Amniotic stem cell (primary cell): Measurements from ENCODE around the gene HOXC11.

Experiments used
- DNase-seq: peaks from one replicate; lab custom pipeline; 2025; lab: John Stamatoyannopoulos, UW

Gene HOXC11

GRCh38 chr12:53972722-53973235, at the start of gene HOXC11:
Gene HOXC11 (plus strand): TSS chr12:53973126. CDS start chr12:53973242, 116 bp downstream.
- DNase-seq, result no peak

- DNase-seq, result no peak
Measured at GRCh38 chr12:53924521-53925405, 48.2 kb upstream of the HOXC11 start.

- DNase-seq, result no peak
Measured at GRCh38 chr12:53927220-53928029, 45.5 kb upstream of the HOXC11 start.

DNA sequence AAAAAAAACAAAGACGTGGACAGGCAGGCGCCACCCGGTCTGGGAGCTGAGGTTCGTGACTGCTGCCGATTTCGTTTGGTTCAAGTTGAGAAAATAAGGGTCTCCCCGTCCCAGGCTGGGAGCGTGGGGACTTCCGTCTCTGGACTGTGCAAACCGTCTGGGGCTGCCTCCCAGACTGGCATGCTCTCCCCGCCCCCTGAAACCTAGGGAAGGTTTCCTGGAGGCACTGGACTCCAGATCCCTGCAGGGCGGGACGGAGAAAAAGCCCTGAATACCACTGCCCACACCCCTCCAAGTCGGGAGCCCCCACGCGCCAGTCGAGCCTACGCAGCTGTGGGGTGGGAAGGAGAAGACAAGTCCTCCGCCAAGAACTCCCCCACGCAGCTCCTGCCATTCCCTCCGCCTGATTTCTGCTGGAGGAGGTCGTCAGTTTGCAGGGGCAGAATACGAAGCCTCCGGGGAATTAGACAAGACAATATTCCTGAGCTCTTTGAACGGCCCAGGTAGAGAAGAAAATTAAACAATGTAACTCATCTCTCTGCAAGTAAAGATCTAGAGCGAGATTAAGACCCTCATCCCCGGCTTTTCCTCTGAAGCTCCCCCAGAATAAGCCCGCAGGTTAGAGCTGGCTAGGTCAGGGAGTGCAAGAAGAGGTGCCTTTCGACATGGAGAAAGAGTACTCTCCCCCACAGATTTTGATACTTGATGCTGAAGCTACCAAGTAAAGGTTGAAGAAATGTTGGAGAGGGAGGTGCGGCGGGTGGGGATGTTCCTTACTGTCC, 44.7 kb upstream of the HOXC11 start:
- DNase-seq, result no peak

DNA sequence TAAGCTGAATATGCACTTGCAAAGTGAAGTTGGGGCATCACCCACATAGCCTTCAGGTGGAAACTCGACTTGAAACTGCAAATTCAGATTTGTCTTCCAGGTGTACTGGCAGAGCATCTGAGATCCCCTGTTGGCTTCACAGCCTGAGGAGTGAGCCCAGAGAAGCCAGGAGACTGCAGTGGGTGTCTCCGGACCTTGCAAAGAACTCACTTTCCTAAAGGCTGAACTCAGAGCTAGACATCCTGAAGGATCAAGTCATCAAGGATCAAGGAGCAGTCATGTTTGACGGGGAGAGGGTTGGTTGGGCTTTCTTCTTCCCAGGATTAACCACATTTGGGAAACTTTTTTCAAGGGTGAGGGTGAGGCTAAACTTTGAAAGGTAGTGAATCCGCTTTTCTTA, 43.4 kb upstream of the HOXC11 start:
- DNase-seq, result no peak

DNA sequence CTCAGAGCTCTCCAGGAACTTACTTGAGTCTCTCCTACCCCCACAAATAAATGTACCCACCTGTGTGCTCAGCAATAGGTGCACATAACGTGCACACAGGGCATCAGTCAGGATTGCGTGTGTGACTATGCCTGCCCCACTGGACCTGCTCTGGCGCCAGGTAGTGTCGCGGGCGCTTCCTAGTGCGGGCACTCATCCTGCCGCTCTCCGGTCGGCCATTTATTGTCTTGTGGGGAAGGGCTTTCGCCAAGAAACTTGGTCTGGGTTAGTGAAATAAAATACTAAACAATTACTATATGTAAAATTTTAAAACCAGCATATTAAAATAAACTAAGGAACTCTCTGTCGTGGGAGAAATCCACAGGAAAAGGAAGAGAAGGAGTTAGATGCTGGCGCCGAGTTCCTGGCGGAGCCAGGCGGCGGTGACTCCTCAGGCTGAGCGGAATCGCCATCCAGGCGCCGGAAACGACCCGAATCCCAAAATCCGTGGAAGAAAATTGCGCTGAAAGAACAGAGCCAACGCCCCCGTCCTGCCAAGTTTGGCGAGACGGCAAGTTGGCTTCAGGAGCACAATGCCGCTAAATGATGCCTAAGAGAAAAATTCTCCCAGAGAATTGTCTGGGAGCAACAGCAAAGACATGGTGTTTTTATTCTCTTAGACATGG, 42.2 kb upstream of the HOXC11 start:
- DNase-seq, result no peak

- no peak for DNase-seq
Measured at GRCh38 chr12:53931844-53932581, 40.9 kb upstream of the HOXC11 start.

DNA sequence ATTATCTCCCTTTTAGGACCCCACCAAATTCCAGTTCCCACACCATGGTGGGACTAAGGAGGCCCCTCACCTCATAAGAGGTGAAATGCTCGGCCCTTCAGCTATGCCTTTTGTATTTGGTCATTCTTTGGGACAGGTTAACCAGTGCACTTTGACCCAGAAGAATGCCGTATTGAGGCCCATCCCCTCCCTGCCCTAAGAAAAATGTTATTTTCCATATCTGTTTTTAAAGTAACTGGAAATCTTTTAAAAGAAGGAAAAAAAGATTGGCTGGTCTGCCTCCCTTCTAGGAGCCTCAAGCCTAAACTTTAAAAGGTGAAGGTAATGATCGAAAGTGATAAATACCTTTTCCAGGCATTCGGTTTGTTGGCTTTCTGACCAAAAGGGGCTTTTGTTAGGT, 40.0 kb upstream of the HOXC11 start:
- DNase-seq, result no peak

DNA sequence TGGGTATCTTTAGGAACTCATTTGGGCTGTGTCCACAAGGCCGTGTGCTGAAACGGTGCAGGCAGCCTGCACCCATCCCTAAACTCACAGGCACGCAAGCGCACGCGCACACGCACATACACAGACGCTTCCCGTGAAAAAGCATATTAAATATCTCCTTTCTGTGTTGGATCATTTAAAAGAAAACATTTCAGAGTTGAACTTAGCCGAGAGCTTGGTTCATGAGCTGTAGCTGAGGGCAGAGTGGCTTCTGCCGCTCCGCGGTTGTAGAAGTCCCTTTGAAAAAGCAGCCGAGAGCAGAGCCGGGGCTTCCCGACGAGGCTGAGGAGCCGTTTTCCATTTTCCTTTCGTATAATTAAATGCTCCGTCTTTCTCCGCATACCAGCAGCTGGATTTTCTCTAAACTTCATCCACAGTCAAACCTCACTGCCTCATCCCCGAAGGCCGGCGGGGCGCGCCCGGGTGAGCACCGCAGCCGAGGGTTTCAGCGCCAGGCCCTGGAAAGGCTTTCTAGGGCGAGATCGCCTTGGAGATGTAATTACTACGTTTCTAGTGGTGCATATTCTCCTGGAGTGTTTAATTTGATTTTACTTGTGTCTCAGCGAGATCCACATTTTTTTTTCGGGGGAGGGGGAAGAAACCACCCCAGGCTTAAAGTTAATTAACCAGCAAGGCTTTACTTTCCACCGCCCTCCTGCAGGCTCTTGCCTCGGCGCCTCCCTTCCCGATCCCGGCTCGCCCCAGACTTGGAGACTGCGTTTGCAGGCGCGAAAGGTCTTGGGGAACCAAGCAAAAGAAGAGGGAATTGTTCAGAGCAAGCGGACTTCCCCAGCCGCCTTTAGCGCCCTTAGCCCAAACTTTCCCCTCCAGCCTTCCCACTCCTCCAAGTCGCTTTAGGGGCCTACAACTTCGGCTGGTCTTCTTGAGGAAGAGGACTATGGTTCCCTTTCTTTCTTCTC, 37.3 kb upstream of the HOXC11 start:
- DNase-seq, result no peak

DNA sequence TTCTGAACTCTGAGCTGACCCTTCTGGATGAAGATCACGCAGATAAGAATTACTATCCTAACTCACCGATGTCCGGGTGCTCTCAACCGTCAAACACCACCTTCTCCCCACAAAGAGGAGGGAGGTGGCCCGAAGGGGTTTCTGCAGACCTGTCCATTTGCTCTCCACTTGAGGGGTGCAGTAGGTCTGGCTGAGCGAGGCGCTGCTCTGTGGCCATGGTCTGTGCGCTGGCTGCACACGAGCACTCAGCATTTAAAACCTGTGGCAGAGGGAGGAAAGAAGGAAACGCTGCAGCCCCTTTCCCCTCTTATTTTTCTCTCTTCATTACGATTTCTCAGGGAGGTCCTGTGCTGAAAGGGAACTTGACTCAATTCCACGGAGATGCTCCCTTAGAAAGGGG, 35.8 kb upstream of the HOXC11 start:
- DNase-seq, result no peak

- DNase-seq, result no peak
Measured at GRCh38 chr12:53937596-53938325, 35.2 kb upstream of the HOXC11 start.

DNA sequence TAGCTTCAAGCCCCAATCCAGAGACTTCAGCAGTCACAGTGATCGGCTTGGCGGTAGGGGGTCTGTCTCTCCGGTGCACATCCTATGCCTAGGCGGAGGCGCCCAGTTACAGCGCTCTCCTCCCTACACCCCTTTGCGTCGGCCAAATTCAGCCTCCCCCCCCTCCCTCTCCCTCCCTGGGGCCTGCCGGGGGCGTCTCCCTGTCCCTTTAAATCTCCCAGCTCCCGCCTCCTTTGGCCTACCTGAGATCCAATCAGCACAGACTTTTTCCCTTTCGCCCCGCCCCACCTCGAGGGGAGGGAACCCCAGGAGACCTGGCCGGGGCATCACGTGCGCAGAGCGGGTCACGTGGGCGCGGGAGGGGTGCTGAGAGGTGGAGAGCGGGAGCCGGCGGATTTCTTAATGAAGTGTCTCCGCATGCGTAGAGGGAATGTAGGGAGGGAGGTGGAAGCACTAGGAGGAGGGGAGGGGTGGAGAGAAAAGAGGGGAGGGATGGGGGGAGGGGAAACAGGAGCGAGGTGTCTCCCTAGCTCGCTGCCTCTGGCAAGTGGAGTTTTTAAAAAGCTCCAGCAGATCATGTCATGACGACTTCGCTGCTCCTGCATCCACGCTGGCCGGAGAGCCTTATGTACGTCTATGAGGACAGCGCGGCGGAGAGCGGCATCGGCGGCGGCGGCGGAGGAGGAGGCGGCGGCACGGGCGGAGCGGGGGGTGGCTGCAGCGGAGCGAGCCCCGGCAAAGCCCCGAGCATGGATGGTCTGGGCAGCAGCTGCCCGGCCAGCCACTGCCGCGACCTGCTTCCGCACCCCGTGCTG, 34.4 kb upstream of the HOXC11 start, which contains the start of gene HOXC13:
Gene HOXC13, plus strand, starts transcription at position 506 of the 815 bp plus-strand sequence. Its CDS starts 76 bp downstream, at position 582.
- no peak for DNase-seq

DNA sequence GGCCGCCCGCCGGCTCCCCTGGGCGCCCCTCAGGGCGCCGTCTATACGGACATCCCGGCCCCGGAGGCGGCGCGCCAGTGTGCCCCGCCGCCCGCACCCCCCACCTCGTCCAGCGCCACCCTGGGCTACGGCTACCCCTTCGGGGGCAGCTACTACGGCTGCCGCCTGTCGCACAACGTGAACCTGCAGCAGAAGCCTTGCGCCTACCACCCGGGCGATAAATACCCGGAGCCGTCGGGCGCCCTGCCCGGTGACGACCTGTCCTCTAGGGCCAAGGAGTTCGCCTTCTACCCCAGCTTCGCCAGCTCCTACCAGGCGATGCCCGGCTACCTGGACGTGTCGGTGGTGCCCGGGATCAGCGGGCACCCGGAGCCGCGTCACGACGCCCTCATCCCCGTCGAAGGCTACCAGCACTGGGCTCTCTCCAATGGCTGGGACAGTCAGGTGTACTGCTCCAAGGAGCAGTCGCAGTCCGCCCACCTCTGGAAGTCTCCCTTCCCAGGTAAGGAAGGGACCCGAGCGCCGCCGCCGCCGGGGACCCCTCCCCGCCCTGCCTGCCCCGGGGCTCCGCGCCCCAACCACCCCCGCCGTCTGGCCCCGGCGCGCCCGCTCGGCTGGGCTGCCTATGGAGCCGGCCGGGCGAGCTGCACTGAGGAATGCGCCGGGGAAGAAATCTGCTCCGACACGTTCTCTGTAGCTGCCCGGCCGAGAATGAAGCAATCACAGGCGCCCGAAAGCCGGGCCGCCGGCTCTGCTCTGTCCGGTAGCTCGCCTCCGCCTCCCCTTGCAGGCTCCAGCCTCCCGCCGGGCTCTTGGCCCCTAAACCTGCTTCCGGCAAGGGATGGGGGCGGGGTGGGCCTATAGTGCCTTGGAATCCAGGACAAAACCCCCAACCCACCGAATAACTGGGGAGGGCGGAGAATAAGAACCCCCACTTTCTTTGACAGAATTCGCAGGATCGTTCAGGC, 33.5 kb upstream of the HOXC11 start:
- no peak for DNase-seq

GRCh38 chr12:53940443-53941014, 32.4 kb upstream of the HOXC11 start:
- no peak for DNase-seq

DNA sequence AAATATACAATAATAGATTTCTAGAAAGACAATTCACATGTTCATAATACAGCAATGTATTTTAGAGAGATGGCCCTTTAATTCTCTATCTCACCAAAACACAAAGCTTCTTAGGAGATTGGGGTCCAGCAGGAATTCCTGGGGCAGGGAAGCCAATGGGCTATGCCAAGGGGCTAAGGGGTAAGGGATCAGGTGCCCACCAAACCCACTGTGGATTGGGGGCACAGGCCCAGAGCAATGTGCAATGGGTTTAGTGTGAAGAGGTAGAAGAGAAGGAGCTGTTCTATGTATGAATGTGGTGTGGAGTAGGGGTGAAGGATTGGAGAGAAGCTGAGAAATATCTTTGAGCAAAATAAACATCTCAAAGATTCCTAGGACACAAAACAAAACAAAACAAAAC, 31.7 kb upstream of the HOXC11 start:
- DNase-seq, result no peak

DNA sequence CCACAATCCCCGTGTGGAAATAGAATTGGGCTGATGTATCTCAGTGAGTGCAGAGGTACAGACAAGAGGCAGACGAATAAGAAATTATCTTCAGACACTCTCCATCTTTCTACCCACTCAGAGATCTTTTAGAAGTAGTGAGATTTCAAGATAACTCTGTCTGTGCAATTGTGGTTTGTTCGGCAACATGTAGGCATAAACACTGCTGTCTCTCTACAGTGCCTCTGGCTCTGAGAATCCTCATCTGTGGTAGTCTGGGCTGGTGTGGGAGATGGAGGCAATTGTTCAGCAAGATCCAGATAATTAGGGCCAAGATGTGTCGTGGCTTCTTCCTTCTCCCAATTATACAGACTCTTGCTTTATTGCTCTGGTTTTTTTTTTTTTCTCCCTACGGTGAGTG, 31.2 kb upstream of the HOXC11 start:
- no peak for DNase-seq
